H9 (cell line): Measurements from ENCODE around the gene RANGRF. TPM values are rescaled to one million over a fixed set of nuclear protein-coding genes. Genes with fewer than 3 reads are reported as not detected.

Experiments
- DNase-seq: peaks from one replicate; pipeline ENCODE4 v3.0.0-alpha.2; 2017
- H2AFZ ChIP-seq: one replicate; pipeline ENCODE4 v1.6.1; 2013; ENCODE audit warnings: mild to moderate bottlenecking, low read length, control low read depth, moderate library complexity
- H2AK5ac ChIP-seq: 2 replicates; pipeline ENCODE4 v1.6.1; 2013; ENCODE audit warnings: low read length, control low read depth, mixed read lengths; ENCODE audit not compliant: insufficient read length
- H2BK120ac ChIP-seq: one replicate; pipeline ENCODE4 v1.6.1; 2013; ENCODE audit warnings: low read depth, mild to moderate bottlenecking, low read length, control low read depth, inconsistent platforms; ENCODE audit not compliant: poor library complexity, severe bottlenecking
- H2BK12ac ChIP-seq: 2 replicates; pipeline ENCODE4 v1.6.1; 2013; ENCODE audit warnings: low read length, control low read depth, mixed read lengths, low read depth; ENCODE audit not compliant: insufficient read length
- H2BK15ac ChIP-seq: 2 replicates; pipeline ENCODE4 v1.6.1; 2013; ENCODE audit warnings: low read depth, low read length, control low read depth
- H2BK20ac ChIP-seq: one replicate; pipeline ENCODE4 v1.6.1; 2013; ENCODE audit warnings: low read depth, mild to moderate bottlenecking, low read length, control low read depth, inconsistent platforms; ENCODE audit not compliant: poor library complexity, severe bottlenecking
- H2BK5ac ChIP-seq: 2 replicates; pipeline ENCODE4 v1.6.1; 2013; ENCODE audit warnings: low read length, control low read depth, mixed read lengths; ENCODE audit not compliant: insufficient read length
- H3K14ac ChIP-seq: 2 replicates; pipeline ENCODE4 v1.6.1; 2013; ENCODE audit warnings: low read length, control low read depth; ENCODE audit not compliant: insufficient read depth
- H3K18ac ChIP-seq: 2 replicates; pipeline ENCODE4 v1.6.1; 2013; ENCODE audit warnings: low read depth, mild to moderate bottlenecking, mixed read lengths, low read length, control low read depth; ENCODE audit not compliant: insufficient read length
- H3K23ac ChIP-seq: 2 replicates; pipeline ENCODE4 v1.6.1; 2013; ENCODE audit warnings: low read length, control low read depth, mixed read lengths, low read depth; ENCODE audit not compliant: insufficient read length
- H3K23me2 ChIP-seq: 2 replicates; pipeline ENCODE4 v1.6.1; 2013; ENCODE audit warnings: low read depth, mild to moderate bottlenecking, mixed read lengths, low read length, control low read depth; ENCODE audit not compliant: insufficient read length, poor library complexity, severe bottlenecking
- H3K27ac ChIP-seq: 2 replicates; pipeline ENCODE4 v1.5.1; 2013; ENCODE audit warnings: low read length, control low read depth, mixed read lengths, low read depth; ENCODE audit not compliant: insufficient read length
- H3K27me3 ChIP-seq: 2 replicates; pipeline ENCODE4 v1.6.1; 2013; ENCODE audit warnings: low read length, control low read depth, inconsistent platforms; ENCODE audit not compliant: insufficient read depth
- H3K4ac ChIP-seq: 2 replicates; pipeline ENCODE4 v1.6.1; 2013; ENCODE audit warnings: low read depth, mild to moderate bottlenecking, control low read depth, inconsistent platforms, low read length, moderate library complexity
- H3K4me1 ChIP-seq: 2 replicates; pipeline ENCODE4 v1.6.1; 2013; ENCODE audit warnings: low read length, control low read depth, inconsistent platforms; ENCODE audit not compliant: insufficient read depth
- H3K4me2 ChIP-seq: 2 replicates; pipeline ENCODE4 v1.6.1; 2013; ENCODE audit warnings: low read length, control low read depth, mixed read lengths; ENCODE audit not compliant: insufficient read length, insufficient read depth
- H3K56ac ChIP-seq: 2 replicates; pipeline ENCODE4 v1.6.1; 2013; ENCODE audit warnings: low read depth, mild to moderate bottlenecking, mixed read lengths, low read length, control low read depth; ENCODE audit not compliant: insufficient read length
- H3K79me1 ChIP-seq: 2 replicates; pipeline ENCODE4 v1.6.1; 2013; ENCODE audit warnings: low read depth, mild to moderate bottlenecking, moderate library complexity, low read length, control low read depth, inconsistent platforms; ENCODE audit not compliant: insufficient read depth, poor library complexity, severe bottlenecking
- H3K79me2 ChIP-seq: 2 replicates; pipeline ENCODE4 v1.6.1; 2013; ENCODE audit warnings: low read length, control low read depth, inconsistent platforms; ENCODE audit not compliant: insufficient read depth
- H3K9ac ChIP-seq: 2 replicates; pipeline ENCODE4 v1.6.1; 2013; ENCODE audit warnings: low read length, control low read depth, mixed read lengths; ENCODE audit not compliant: insufficient read length; ENCODE audit errors: extremely low read depth
- H3K9me3 ChIP-seq: one replicate; pipeline ENCODE4 v1.6.1; 2013; ENCODE audit warnings: low read depth, low read length, inconsistent platforms; ENCODE audit not compliant: control insufficient read depth
- H3T11ph ChIP-seq: one replicate; pipeline ENCODE4 v1.6.1; 2013; ENCODE audit warnings: mild to moderate bottlenecking, low read length, control low read depth, inconsistent platforms
- H4K20me1 ChIP-seq: one replicate; pipeline ENCODE4 v1.6.1; 2013; ENCODE audit not compliant: control insufficient read depth, insufficient read length, insufficient read depth
- H4K5ac ChIP-seq: 2 replicates; pipeline ENCODE4 v1.6.1; 2013; ENCODE audit warnings: low read depth, mild to moderate bottlenecking, mixed read lengths, low read length, control low read depth; ENCODE audit not compliant: insufficient read length
- H4K8ac ChIP-seq: replicated peaks from 2 replicates; pipeline ENCODE4 v1.6.1; 2013; ENCODE audit warnings: low read length, control low read depth, mixed read lengths, low read depth; ENCODE audit not compliant: insufficient read length
- H4K91ac ChIP-seq: 2 replicates; pipeline ENCODE4 v1.6.1; 2013; ENCODE audit warnings: low read depth, mild to moderate bottlenecking, moderate library complexity, mixed read lengths, low read length, control low read depth; ENCODE audit not compliant: insufficient read length
- H3K27ac Mint-ChIP-seq, 3 experiments: 2 replicates in 2 of 3; 3 replicates in 1 of 3; pipeline ENCODE4 v1.8.0; 2020 to 2021; ENCODE audit warnings: mixed read lengths in 3 of 3, mild to moderate bottlenecking in 1 of 3, moderate library complexity in 1 of 3
- H3K27me3 Mint-ChIP-seq: 2 replicates; pipeline ENCODE4 v1.8.0; 2021; ENCODE audit warnings: low read depth, mild to moderate bottlenecking, moderate library complexity, mixed read lengths
- H3K36me3 Mint-ChIP-seq, 3 experiments: 2 replicates in 2 of 3; 3 replicates in 1 of 3; pipeline ENCODE4 v1.8.0; 2020 to 2021; ENCODE audit warnings: low read depth in 3 of 3, mixed read lengths in 3 of 3; ENCODE audit not compliant: insufficient read depth in 1 of 3
- H3K4me1 Mint-ChIP-seq, 2 experiments: 2 replicates each; pipeline ENCODE4 v1.8.0; 2020; ENCODE audit warnings: mixed read lengths in 2 of 2
- H3K4me3 Mint-ChIP-seq, 2 experiments: 2 replicates in 1 of 2; 3 replicates in 1 of 2; pipeline ENCODE4 v1.8.0; 2020 to 2021; ENCODE audit warnings: mild to moderate bottlenecking in 2 of 2, mixed read lengths in 2 of 2, moderate library complexity in 1 of 2
- H3K9me3 Mint-ChIP-seq, 2 experiments: 2 replicates in 1 of 2; 3 replicates in 1 of 2; pipeline ENCODE4 v1.8.0; 2020; ENCODE audit warnings: mild to moderate bottlenecking in 2 of 2, mixed read lengths in 2 of 2, moderate library complexity in 1 of 2
- CTCF ChIP-seq: fragments of 200-600 bp; sonication (generic); conservative IDR thresholded peaks from 3 replicates; pipeline ENCODE4 v1.8.0; 2021; ENCODE audit warnings: antibody characterized with exemption, mild to moderate bottlenecking
- WGBS: extraction: QIAGEN DNeasy Blood & Tissue Kit; methylation state at CpG from one replicate; pipeline ENCODE4 v1.1.7; 2013; ENCODE audit warnings: missing lambda C conversion rate, low lambda C conversion rate, mixed read lengths; ENCODE audit not compliant: insufficient read length; ENCODE audit errors: extremely low coverage; 5-methylcytosine and 5-hydroxymethylcytosine counted together
- total RNA-seq: library from RNA; stranded (reverse); gene quantifications from 2 replicates; pipeline ENCODE4 v1.2.1, GENCODE V29; 2021

The RANGRF gene
- total RNA-seq, 1 experiment from 2014 or later: 36.9 TPM

- Histone ChIP-seq H2BK5ac (no peak overlapping the region), H2BK20ac (no peak overlapping the region), H3K9ac (no peak overlapping the region), H3K23ac (no peak overlapping the region), H2AFZ (no peak overlapping the region), H2BK120ac (no peak overlapping the region), H3K18ac (no peak overlapping the region), H3K79me1 (no peaks in the 10 kb centered on the region), H4K8ac (no peak overlapping the region), H3K4ac (no peak overlapping the region), H3K4me1 (no peaks in the 10 kb centered on the region), H3K9me3 (no peaks in the 10 kb centered on the region), H3K4me2 (peak overlapping the region; percentile 69), H4K91ac (no peak overlapping the region), H3T11ph (no peak overlapping the region), H3K56ac (no peak overlapping the region), H3K79me2 (no peaks in the 10 kb centered on the region), H2AK5ac (no peak overlapping the region), H2BK15ac (no peak overlapping the region), H2BK12ac (no peak overlapping the region), H3K14ac (no peak overlapping the region), H4K20me1 (no peaks in the 10 kb centered on the region), H4K5ac (no peak overlapping the region), H3K27me3 (no peaks in the 10 kb centered on the region), H3K27ac (no peak overlapping the region), H3K23me2 (peaks cover 4% of the 10 kb centered on the region)
- no peak for DNase-seq
- no peak overlapping the region for H3K27ac Mint-ChIP-seq
- H3K36me3 Mint-ChIP-seq: peaks cover 2 to 7% (median 5%) of the 10 kb centered on the region in 3 experiments; a peak in 4 of 7 replicates
- peak overlapping the region; percentile 80 to 85 for H3K4me3 Mint-ChIP-seq
- H3K9me3 Mint-ChIP-seq: peaks cover 0 to 6% of the 10 kb centered on the region in 2 experiments; a peak in 1 of 5 replicates
- WGBS: no CpG with 5 or more reads among the region's 9 CpGs
- peaks cover 3% of the 10 kb centered on the region for H3K27me3 Mint-ChIP-seq
- H3K4me1 Mint-ChIP-seq: peaks cover 23% of the 10 kb centered on the region in 2 experiments
- TF ChIP-seq CTCF: no peak
Measured at GRCh38 chr17:8294361-8294760, 5.9 kb downstream of the RANGRF start.
